GM19452 (cell line): ENCODE results near the gene ETV6.

Source experiments
- ATAC-seq: cut with Tn5 transposase; IDR thresholded peaks from one replicate; pipeline ENCODE4 v1.9.1; 2021; ENCODE audit not compliant: unreplicated experiment

ETV6 gene

GRCh38 chr12:11732715-11733114, 83.2 kb downstream of the ETV6 start:
- no peak for ATAC-seq

GRCh38 chr12:11734580-11735180, 85.2 kb downstream of the ETV6 start:
- ATAC-seq: no peak

GRCh38 chr12:11738450-11738849, 89.0 kb downstream of the ETV6 start:
- no peak for ATAC-seq

GRCh38 chr12:11739980-11740577, 90.6 kb downstream of the ETV6 start:
- no peak for ATAC-seq

GRCh38 chr12:11741434-11742092, 92.1 kb downstream of the ETV6 start:
- no peak for ATAC-seq

GRCh38 chr12:11743423-11744409, 94.2 kb downstream of the ETV6 start:
- no peak for ATAC-seq

- no peak for ATAC-seq
Measured at GRCh38 chr12:11744410-11744801, 94.9 kb downstream of the ETV6 start.

- ATAC-seq: no peak
Measured at GRCh38 chr12:11745113-11745512, 95.6 kb downstream of the ETV6 start.

- no peak for ATAC-seq
Measured at GRCh38 chr12:11746024-11746771, 96.7 kb downstream of the ETV6 start.

GRCh38 chr12:11746940-11747716, 97.7 kb downstream of the ETV6 start:
- ATAC-seq: no peak

GRCh38 chr12:11747969-11748368, 98.5 kb downstream of the ETV6 start:
- ATAC-seq: no peak

- ATAC-seq: no peak
Measured at GRCh38 chr12:11748903-11749302, 99.4 kb downstream of the ETV6 start.

GRCh38 chr12:11749943-11750690, 100.6 kb downstream of the ETV6 start:
- ATAC-seq: peak; percentile 72

GRCh38 chr12:11752403-11753149, 103.1 kb downstream of the ETV6 start:
- no peak for ATAC-seq

GRCh38 chr12:11753150-11753499, 103.7 kb downstream of the ETV6 start:
- ATAC-seq: no peak

- no peak for ATAC-seq
Measured at GRCh38 chr12:11753826-11754225, 104.4 kb downstream of the ETV6 start.

- ATAC-seq: no peak
Measured at GRCh38 chr12:11754256-11754655, 104.8 kb downstream of the ETV6 start.

- no peak for ATAC-seq
Measured at GRCh38 chr12:11755302-11755930, 105.9 kb downstream of the ETV6 start.
